SK-N-SH (cell line): ENCODE results near the gene RHOH. TPM values are rescaled to one million over a fixed set of nuclear protein-coding genes. Genes with fewer than 3 reads are reported as not detected.

ENCODE experiments used
- CTCF ChIA-PET: fragments of 300-600, 350-600 bp; formaldehyde crosslinking; extraction: SDS; loops from one replicate; lab custom pipeline; 2021; lab: Yijun Ruan, JAX
- POLR2A ChIA-PET: fragments of 350-600 bp; sonication (Branson Sonifier 250); formaldehyde crosslinking; extraction: SDS; loops from one replicate; lab custom pipeline; 2020; ENCODE audit warnings: antibody characterized with exemption, inconsistent platforms; lab: Yijun Ruan, JAX
- DNase-seq: peaks from one replicate; pipeline ENCODE4 v3.0.0; 2012
- H2AFZ ChIP-seq: fragments of 200-600 bp; sonication (generic); 2 replicates; pipeline ENCODE4 v1.8.1; 2016; ENCODE audit warnings: antibody characterized with exemption, mild to moderate bottlenecking, low read depth
- H3F3A ChIP-seq: fragments of 200-600 bp; sonication (generic); replicated peaks from 2 replicates; pipeline ENCODE3; 2016; ENCODE audit warnings: antibody characterized with exemption, mild to moderate bottlenecking; ENCODE audit not compliant: insufficient read depth
- H3K27ac ChIP-seq, 2 experiments: fragments of 200-500 bp in 1 of 2; fragments of 200-600 bp in 1 of 2; sonication (Bioruptor generic) in 1 of 2; sonication (generic), shearing (Covaris generic) in 1 of 2; 2 replicates each; pipeline versions ENCODE4 v1.5.1 to v1.6.1; 2014 to 2016; ENCODE audit warnings: low read depth in 2 of 2, inconsistent platforms in 1 of 2, low read length in 1 of 2, mild to moderate bottlenecking in 1 of 2, mixed read lengths in 1 of 2
- H3K27me3 ChIP-seq: fragments of 200-600 bp; sonication (generic), shearing (Covaris generic); 2 replicates; pipeline ENCODE4 v1.6.1; 2016; ENCODE audit warnings: mixed run types; ENCODE audit not compliant: insufficient read depth
- H3K36me3 ChIP-seq, 2 experiments: fragments of 200-500 bp in 1 of 2; fragments of 200-600 bp in 1 of 2; sonication (Bioruptor generic) in 1 of 2; sonication (generic) in 1 of 2; replicated peaks in 1 of 2; 2 replicates each; pipeline versions ENCODE3 to v1.5.1; 2014 to 2016; ENCODE audit warnings: low read length in 1 of 2, mild to moderate bottlenecking in 1 of 2; ENCODE audit not compliant: insufficient read depth in 2 of 2, control insufficient read depth in 1 of 2
- H3K4me1 ChIP-seq, 2 experiments: fragments of 200-500 bp in 1 of 2; fragments of 200-600 bp in 1 of 2; sonication (Bioruptor generic) in 1 of 2; sonication (generic), shearing (Covaris generic) in 1 of 2; 2 replicates each; pipeline versions ENCODE4 v1.5.1 to v1.6.1; 2014 to 2016; ENCODE audit warnings: low read depth in 1 of 2, low read length in 1 of 2, mixed run types in 1 of 2; ENCODE audit not compliant: insufficient read depth in 2 of 2, control insufficient read depth in 1 of 2
- H3K4me2 ChIP-seq: fragments of 200-600 bp; sonication (generic), shearing (Covaris generic); 2 replicates; pipeline ENCODE4 v1.6.1; 2017; ENCODE audit warnings: mixed run types
- H3K4me3 ChIP-seq, 2 experiments: fragments of 200-500 bp in 1 of 2; fragments of 200-600 bp in 1 of 2; sonication (Bioruptor generic) in 1 of 2; sonication (generic), shearing (Covaris generic) in 1 of 2; 2 replicates each; pipeline versions ENCODE4 v1.5.1 to v1.8.1; 2014 to 2016; ENCODE audit warnings: low read depth in 2 of 2, inconsistent platforms in 1 of 2, low read length in 1 of 2, mild to moderate bottlenecking in 1 of 2, mixed read lengths in 1 of 2, moderate library complexity in 1 of 2
- H3K79me2 ChIP-seq: fragments of 200-600 bp; sonication (generic); 2 replicates; pipeline ENCODE4 v1.8.1; 2017; ENCODE audit warnings: mild to moderate bottlenecking; ENCODE audit not compliant: insufficient read depth
- H3K9ac ChIP-seq: fragments of 200-600 bp; sonication (generic); 2 replicates; pipeline ENCODE4 v1.6.1; 2017; ENCODE audit warnings: mixed run types
- H3K9me2 ChIP-seq: fragments of 200-600 bp; sonication (generic); 2 replicates; pipeline ENCODE4 v1.6.1; 2017; ENCODE audit warnings: mixed run types
- H3K9me3 ChIP-seq: fragments of 200-600 bp; sonication (generic); 2 replicates; pipeline ENCODE4 v1.6.1; 2017; ENCODE audit warnings: mixed run types, mild to moderate bottlenecking, moderate library complexity
- H4K20me1 ChIP-seq: fragments of 200-600 bp; sonication (generic); 2 replicates; pipeline ENCODE4 v1.6.1; 2017; ENCODE audit warnings: mild to moderate bottlenecking, mixed run types; ENCODE audit not compliant: insufficient read depth
- ELF1 ChIP-seq: IDR thresholded peaks from 2 replicates; pipeline ENCODE4 v1.4.0; 2012
- EZH2phosphoT487 ChIP-seq: fragments of 200-600 bp; sonication (generic); IDR thresholded peaks from 2 replicates; pipeline ENCODE4 v1.6.1; 2017; ENCODE audit warnings: low read depth, mixed run types, mild to moderate bottlenecking, antibody characterized with exemption, moderate library complexity, borderline replicate concordance
- FOXJ3 ChIP-seq: sonication (generic); formaldehyde crosslinking; IDR thresholded peaks from 2 replicates; pipeline ENCODE4 v1.5.1; 2020; ENCODE audit warnings: mild to moderate bottlenecking, missing genetic modification reagents
- GABPA ChIP-seq: IDR thresholded peaks from 2 replicates; pipeline ENCODE4 v1.4.0; 2012; ENCODE audit warnings: low read depth, mild to moderate bottlenecking
- JUND ChIP-seq: IDR thresholded peaks from 2 replicates; pipeline ENCODE4 v1.4.0; 2012
- MEF2A ChIP-seq: IDR thresholded peaks from 2 replicates; pipeline ENCODE4 v1.4.0; 2012; ENCODE audit warnings: low read depth, borderline replicate concordance
- NRF1 ChIP-seq: IDR thresholded peaks from 2 replicates; pipeline ENCODE4 v1.6.1; 2012; ENCODE audit warnings: low read depth, mild to moderate bottlenecking, low read length
- POLR2AphosphoS5 ChIP-seq: IDR thresholded peaks from 2 replicates; pipeline ENCODE4 v1.6.1; 2012; ENCODE audit warnings: low read depth, low read length
- RAD21 ChIP-seq: IDR thresholded peaks from 2 replicates; pipeline ENCODE4 v1.6.1; 2012; ENCODE audit warnings: mild to moderate bottlenecking, low read length
- RCOR1 ChIP-seq: fragments of 150-350 bp; IDR thresholded peaks from 2 replicates; pipeline ENCODE4 v1.6.1; 2017; ENCODE audit warnings: antibody characterized with exemption, low read length
- RFX5 ChIP-seq: IDR thresholded peaks from 2 replicates; pipeline ENCODE4 v1.6.1; 2012; ENCODE audit warnings: mild to moderate bottlenecking, improper control_type of control experiment, low read length
- SIN3A ChIP-seq: IDR thresholded peaks from 2 replicates; pipeline ENCODE4 v1.6.1; 2012; ENCODE audit warnings: low read depth, mild to moderate bottlenecking, low read length, moderate library complexity, borderline replicate concordance
- TCF12 ChIP-seq: IDR thresholded peaks from 2 replicates; pipeline ENCODE4 v1.4.0; 2012
- TEAD4 ChIP-seq: IDR thresholded peaks from 2 replicates; pipeline ENCODE4 v1.4.0; 2012; ENCODE audit warnings: mild to moderate bottlenecking, borderline replicate concordance; ENCODE audit not compliant: insufficient read depth
- WGBS: methylation state at CpG from one replicate; pipeline ENCODE4 v1.1.6; 2017; ENCODE audit warnings: low lambda C conversion rate; 5-methylcytosine and 5-hydroxymethylcytosine counted together
- polyA plus RNA-seq, 3 experiments: library from polyadenylated mRNA; depleted of rRNA; stranded (reverse); fragments of >200 nt; gene quantifications; 2 replicates each; pipeline ENCODE4 v1.2.3, GENCODE V29; 2012
- TF ChIP-seq, protein P1 (sequence below): fragments of 200-600 bp; sonication (generic); IDR thresholded peaks from 2 replicates; pipeline ENCODE4 v1.6.1; 2017; ENCODE audit warnings: antibody characterized with exemption, mild to moderate bottlenecking, moderate library complexity
- TF ChIP-seq, protein P2 (sequence below): IDR thresholded peaks from 2 replicates; pipeline ENCODE4 v1.4.0; 2012; ENCODE audit warnings: low read depth
- TF ChIP-seq, protein P3 (sequence below): fragments of 150-350 bp; IDR thresholded peaks from 2 replicates; pipeline ENCODE4 v1.6.1; 2017; ENCODE audit warnings: antibody characterized with exemption, low read length, low read depth, borderline replicate concordance
- TF ChIP-seq, protein P4 (sequence below): IDR thresholded peaks from 2 replicates; pipeline ENCODE4 v1.6.1; 2012; ENCODE audit warnings: mild to moderate bottlenecking, low read depth, low read length, moderate library complexity

RHOH gene
- polyA plus RNA-seq, 1 of the 3 experiments (the other 2 are of a cell fraction): not detected

DNA sequence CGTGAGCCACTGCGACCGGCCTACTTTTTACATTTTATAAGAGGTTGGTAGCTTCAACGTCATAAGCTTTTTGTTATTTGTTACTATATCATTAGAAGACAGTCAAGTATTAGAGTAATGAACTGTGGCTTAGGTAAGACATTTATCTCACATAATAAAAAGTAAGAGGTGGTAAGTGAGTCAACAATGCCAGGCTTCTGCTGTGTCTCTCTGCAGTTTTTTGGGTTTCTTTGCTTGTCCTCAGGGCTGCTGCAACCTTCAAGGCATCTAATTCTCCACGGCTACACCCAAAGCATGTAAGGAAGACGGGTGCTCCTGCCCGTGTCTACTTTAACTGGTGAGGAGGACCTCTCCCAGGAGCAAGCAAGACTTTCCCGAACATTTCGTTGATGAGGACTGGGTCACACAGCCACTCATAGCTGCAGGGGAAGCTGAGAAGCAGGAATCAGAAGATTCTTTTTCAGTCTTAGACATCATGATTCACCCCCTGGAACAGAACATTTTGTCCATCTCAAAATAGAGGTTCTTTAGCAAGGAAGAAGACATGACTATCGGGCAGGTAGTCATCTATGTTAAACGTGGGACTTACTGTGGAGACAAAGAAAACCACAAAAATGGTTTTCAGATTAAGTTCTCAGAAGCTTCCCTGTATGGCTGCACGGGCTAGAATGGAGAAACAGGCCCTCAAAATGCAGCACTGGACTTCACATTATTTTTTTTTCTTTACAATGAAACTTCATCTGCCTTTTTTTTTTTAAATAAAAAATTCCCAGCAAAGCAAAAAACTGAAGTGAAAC is 13.0 kb upstream of the RHOH start (continued):
- TF ChIP-seq, protein P1, sequence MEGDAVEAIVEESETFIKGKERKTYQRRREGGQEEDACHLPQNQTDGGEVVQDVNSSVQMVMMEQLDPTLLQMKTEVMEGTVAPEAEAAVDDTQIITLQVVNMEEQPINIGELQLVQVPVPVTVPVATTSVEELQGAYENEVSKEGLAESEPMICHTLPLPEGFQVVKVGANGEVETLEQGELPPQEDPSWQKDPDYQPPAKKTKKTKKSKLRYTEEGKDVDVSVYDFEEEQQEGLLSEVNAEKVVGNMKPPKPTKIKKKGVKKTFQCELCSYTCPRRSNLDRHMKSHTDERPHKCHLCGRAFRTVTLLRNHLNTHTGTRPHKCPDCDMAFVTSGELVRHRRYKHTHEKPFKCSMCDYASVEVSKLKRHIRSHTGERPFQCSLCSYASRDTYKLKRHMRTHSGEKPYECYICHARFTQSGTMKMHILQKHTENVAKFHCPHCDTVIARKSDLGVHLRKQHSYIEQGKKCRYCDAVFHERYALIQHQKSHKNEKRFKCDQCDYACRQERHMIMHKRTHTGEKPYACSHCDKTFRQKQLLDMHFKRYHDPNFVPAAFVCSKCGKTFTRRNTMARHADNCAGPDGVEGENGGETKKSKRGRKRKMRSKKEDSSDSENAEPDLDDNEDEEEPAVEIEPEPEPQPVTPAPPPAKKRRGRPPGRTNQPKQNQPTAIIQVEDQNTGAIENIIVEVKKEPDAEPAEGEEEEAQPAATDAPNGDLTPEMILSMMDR: no peak
- no peak for TF ChIP-seq MEF2A
- TF ChIP-seq POLR2AphosphoS5: no peak

DNA sequence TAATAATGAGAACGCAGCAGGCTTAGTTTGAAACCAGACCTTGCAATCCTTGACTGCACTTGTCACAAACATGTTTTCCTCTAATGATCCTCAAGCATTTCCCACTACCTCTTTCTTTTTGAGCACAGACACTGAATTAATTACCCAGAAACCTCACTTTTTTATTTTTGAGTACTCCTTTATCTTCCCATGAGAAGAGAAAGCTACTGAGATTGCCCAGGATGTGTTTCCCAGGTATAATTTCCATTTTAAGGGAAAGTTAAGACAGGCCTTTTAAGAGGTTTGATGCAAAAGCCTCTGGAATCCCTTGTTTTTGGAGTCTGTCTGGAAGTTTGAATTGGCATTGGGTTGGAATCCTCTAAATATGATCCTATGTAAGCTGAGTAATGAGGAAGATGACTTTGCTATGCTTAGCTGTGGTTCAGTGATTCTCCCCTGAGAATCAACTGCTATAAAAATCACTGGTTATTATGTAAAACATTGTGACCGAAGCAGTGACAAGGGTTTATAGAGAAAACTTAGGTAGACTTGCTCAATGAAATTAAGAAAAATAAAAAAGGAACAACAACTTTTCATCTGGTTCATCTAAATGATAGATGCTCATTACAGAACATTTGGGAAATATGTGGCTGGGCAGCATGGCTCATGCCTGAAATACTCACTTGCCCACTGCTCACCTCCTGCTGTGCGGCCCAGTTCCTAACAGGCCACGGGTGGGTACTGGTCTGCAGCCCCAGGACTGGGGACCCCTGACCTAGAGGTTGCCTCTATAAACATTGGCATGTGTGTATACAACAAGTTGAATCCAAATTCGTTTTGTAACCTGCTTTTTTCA is 10.8 kb upstream of the RHOH start:
- H3K4me2 ChIP-seq: peak overlapping the region; percentile 32
- no peaks in the 10 kb centered on the region for H3K9me2 ChIP-seq
- H3K4me1 ChIP-seq: peaks cover 0 to 27% of the 10 kb centered on the region in 2 experiments; a peak in 3 of 4 replicates
- H3K4me3 ChIP-seq: no peak overlapping the region
- no peak for DNase-seq
- TF ChIP-seq JUND (no peak), MEF2A (no peak), SIN3A (no peak), GABPA (no peak), TCF12 (no peak), EZH2phosphoT487 (no peak), RCOR1 (no peak), FOXJ3 (CRISPR knock-in tag) (no peak), ELF1 (no peak), TEAD4 (no peak), NRF1 (no peak), RAD21 (no peak), RFX5 (no peak)
- TF ChIP-seq, protein P2, sequence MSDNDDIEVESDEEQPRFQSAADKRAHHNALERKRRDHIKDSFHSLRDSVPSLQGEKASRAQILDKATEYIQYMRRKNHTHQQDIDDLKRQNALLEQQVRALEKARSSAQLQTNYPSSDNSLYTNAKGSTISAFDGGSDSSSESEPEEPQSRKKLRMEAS: no peak
- TF ChIP-seq, protein P1: no peak
- TF ChIP-seq, protein P3, sequence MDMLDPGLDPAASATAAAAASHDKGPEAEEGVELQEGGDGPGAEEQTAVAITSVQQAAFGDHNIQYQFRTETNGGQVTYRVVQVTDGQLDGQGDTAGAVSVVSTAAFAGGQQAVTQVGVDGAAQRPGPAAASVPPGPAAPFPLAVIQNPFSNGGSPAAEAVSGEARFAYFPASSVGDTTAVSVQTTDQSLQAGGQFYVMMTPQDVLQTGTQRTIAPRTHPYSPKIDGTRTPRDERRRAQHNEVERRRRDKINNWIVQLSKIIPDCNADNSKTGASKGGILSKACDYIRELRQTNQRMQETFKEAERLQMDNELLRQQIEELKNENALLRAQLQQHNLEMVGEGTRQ: no peak
- TF ChIP-seq, protein P4, sequence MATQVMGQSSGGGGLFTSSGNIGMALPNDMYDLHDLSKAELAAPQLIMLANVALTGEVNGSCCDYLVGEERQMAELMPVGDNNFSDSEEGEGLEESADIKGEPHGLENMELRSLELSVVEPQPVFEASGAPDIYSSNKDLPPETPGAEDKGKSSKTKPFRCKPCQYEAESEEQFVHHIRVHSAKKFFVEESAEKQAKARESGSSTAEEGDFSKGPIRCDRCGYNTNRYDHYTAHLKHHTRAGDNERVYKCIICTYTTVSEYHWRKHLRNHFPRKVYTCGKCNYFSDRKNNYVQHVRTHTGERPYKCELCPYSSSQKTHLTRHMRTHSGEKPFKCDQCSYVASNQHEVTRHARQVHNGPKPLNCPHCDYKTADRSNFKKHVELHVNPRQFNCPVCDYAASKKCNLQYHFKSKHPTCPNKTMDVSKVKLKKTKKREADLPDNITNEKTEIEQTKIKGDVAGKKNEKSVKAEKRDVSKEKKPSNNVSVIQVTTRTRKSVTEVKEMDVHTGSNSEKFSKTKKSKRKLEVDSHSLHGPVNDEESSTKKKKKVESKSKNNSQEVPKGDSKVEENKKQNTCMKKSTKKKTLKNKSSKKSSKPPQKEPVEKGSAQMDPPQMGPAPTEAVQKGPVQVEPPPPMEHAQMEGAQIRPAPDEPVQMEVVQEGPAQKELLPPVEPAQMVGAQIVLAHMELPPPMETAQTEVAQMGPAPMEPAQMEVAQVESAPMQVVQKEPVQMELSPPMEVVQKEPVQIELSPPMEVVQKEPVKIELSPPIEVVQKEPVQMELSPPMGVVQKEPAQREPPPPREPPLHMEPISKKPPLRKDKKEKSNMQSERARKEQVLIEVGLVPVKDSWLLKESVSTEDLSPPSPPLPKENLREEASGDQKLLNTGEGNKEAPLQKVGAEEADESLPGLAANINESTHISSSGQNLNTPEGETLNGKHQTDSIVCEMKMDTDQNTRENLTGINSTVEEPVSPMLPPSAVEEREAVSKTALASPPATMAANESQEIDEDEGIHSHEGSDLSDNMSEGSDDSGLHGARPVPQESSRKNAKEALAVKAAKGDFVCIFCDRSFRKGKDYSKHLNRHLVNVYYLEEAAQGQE: no peak
- POLR2A ChIA-PET: no interaction called here
- H3F3A ChIP-seq: peaks cover 4% of the 10 kb centered on the region
- H2AFZ ChIP-seq: peak overlapping the region; percentile 36; the same call in 1 of the 2 replicates
- no peak overlapping the region for H3K9ac ChIP-seq
- H3K79me2 ChIP-seq: no peaks in the 10 kb centered on the region
- peak overlapping the region in 1 of 2 experiments; percentile 44; a peak in 2 of 4 replicates for H3K27ac ChIP-seq
- CTCF ChIA-PET: interaction anchor here (0.7 to 2.5 kb wide), 3 partner anchors 10 to 131 kb away, joined by 4 to 7 read pairs (median 6); no protein-coding TSS in a partner anchor
- H3K36me3 ChIP-seq: no peaks in the 10 kb centered on the region
- H3K27me3 ChIP-seq: no peaks in the 10 kb centered on the region
- WGBS: 88% methylated on average over 4 of the region's 5 CpGs
- no peaks in the 10 kb centered on the region for H3K9me3 ChIP-seq
- H4K20me1 ChIP-seq: no peaks in the 10 kb centered on the region
